ENCODE results near the gene TOMM40.
A peak's percentile ranks its signal among the peaks of the same experiment; 100 is the strongest.
"Not testable (repeated sequence)": the region's sequence is repeated elsewhere in the genome, so short reads cannot be mapped to it uniquely, and the experiment has no call there.

Gene TOMM40

GRCh38 chr19:44872661-44873060, 18.4 kb upstream of the TOMM40 start:
- DNase-seq, result no peak

GRCh38 chr19:44874317-44874716, 16.7 kb upstream of the TOMM40 start:
- DNase-seq, result no peak

GRCh38 chr19:44875666-44876451, 15.2 kb upstream of the TOMM40 start:
- peak; percentile 36 for DNase-seq

GRCh38 chr19:44876930-44877535, 14.0 kb upstream of the TOMM40 start:
- no peak for DNase-seq

- no peak for DNase-seq
These were observed 12.8 kb upstream of the TOMM40 start for GRCh38 chr19:44878120-44878865.

- DNase-seq, result no peak
These were observed 11.6 kb upstream of the TOMM40 start for GRCh38 chr19:44879309-44880065.

- DNase-seq, result no peak
These were observed 9.0 kb upstream of the TOMM40 start for GRCh38 chr19:44882063-44882462.

GRCh38 chr19:44882619-44883397, 8.2 kb upstream of the TOMM40 start:
- DNase-seq, result not testable (repeated sequence)

GRCh38 chr19:44883922-44884321, 7.1 kb upstream of the TOMM40 start:
- DNase-seq, result peak; percentile 23

GRCh38 chr19:44884566-44884965, 6.5 kb upstream of the TOMM40 start:
- no peak for DNase-seq

GRCh38 chr19:44886141-44886540, 4.9 kb upstream of the TOMM40 start:
- no peak for DNase-seq

- DNase-seq, result no peak
These were observed 3.4 kb upstream of the TOMM40 start for GRCh38 chr19:44887648-44888047.

GRCh38 chr19:44888335-44888734, 2.7 kb upstream of the TOMM40 start:
- not testable (repeated sequence) for DNase-seq

- no peak for DNase-seq
These were observed 1.2 kb upstream of the TOMM40 start for GRCh38 chr19:44889830-44890365.

- peak; percentile 100 for DNase-seq
These were observed 563 bp upstream of the TOMM40 start for GRCh38 chr19:44890366-44891015.

- no peak for DNase-seq
These were observed 1.9 kb downstream of the TOMM40 start for GRCh38 chr19:44892932-44893331.

GRCh38 chr19:44893332-44894051, 2.4 kb downstream of the TOMM40 start:
- DNase-seq, result no peak

- DNase-seq, result no peak
These were observed 3.0 kb downstream of the TOMM40 start for GRCh38 chr19:44894052-44894400.

GRCh38 chr19:44894946-44895345, 3.9 kb downstream of the TOMM40 start:
- no peak for DNase-seq

GRCh38 chr19:44897835-44898234, 6.8 kb downstream of the TOMM40 start:
- no peak for DNase-seq
